ENCODE measurements around the gene DNAJC5. TPM values are rescaled to one million over a fixed set of nuclear protein-coding genes. Genes with fewer than 3 reads are reported as not detected.

The DNAJC5 gene
- total and polyA plus RNA-seq, 2 donors (not counting 1 experiment from before 2014, with no cell fraction given) = 12.2 to 33.3 TPM

- Mint-ChIP-seq H3K4me1 (peaks cover 48% of the 10 kb centered on the region), H3K9me3 (ENCODE audit: insufficient read depth) (no peaks in the 10 kb centered on the region), H3K4me3 (no peak within 1 kb of the TSS), H3K27me3 (no peaks in the 10 kb centered on the region), H3K27ac (no peak within 1 kb of the TSS)
- intact Hi-C loops (cut with micrococcal nuclease) = no loop called here
- ChIA-PET CTCF (interaction anchor here (0.6 to 0.9 kb wide), 2 partner anchors 95 to 112 kb away, joined by 3 read pairs; no protein-coding TSS in a partner anchor), POLR2A (no interaction called here)
- no peak for DNase-seq
- TF ChIP-seq CTCF (IDR thresholded peaks at IDR 0.05) = no peak
- no peak for TF ChIP-seq EZH2 (IDR thresholded peaks at IDR 0.05; ENCODE audit: borderline replicate concordance, insufficient read depth, low read depth, low read length, poor library complexity, severe bottlenecking)
- no peaks in the 10 kb centered on the region for H3K9me3 ChIP-seq (ENCODE audit: control extremely low read depth in 1 of 3, control insufficient read depth in 2 of 3, insufficient read depth in 1 of 3, low read length in 2 of 3)
- H3K4me2 ChIP-seq (replicated peaks; ENCODE audit: low read depth, low read length, poor library complexity, severe bottlenecking) = no peak within 1 kb of the TSS
- H4K20me1 ChIP-seq (ENCODE audit: control insufficient read depth, insufficient read depth, low read length, poor library complexity, severe bottlenecking) = no peaks in the 10 kb centered on the region
- no peaks in the 10 kb centered on the region for H3K27me3 ChIP-seq (replicated peaks in 1 of 4; ENCODE audit: control extremely low read depth in 1 of 4, control insufficient read depth in 3 of 4, insufficient read depth in 4 of 4, low read length in 3 of 4)
- H3K27ac ChIP-seq (ENCODE audit: low read length in 2 of 2) = no peak within 1 kb of the TSS
- H3K4me1 ChIP-seq (ENCODE audit: control insufficient read depth in 2 of 2, insufficient read depth in 2 of 2, low read length in 2 of 2) = peaks cover 33 to 43% of the 10 kb centered on the region in 2 donors
- H3K9ac ChIP-seq (ENCODE audit: low read length) = no peak within 1 kb of the TSS
- peaks cover 19% of the 10 kb centered on the region for H3K79me2 ChIP-seq (ENCODE audit: control insufficient read depth, insufficient read depth, low read length)
- H3K4me3 ChIP-seq (ENCODE audit: control extremely low read depth in 1 of 5, extremely low read depth in 1 of 5, insufficient read depth in 1 of 5, low read depth in 2 of 5, low read length in 4 of 5) = no peak within 1 kb of the TSS
- H3K36me3 ChIP-seq (replicated peaks in 1 of 2; ENCODE audit: control extremely low read depth in 1 of 2, control insufficient read depth in 1 of 2, extremely low read depth in 1 of 2, insufficient read depth in 2 of 2, low read length in 1 of 2) = peaks cover 0 to 4% of the 10 kb centered on the region in 2 experiments
- WGBS (ENCODE audit: insufficient coverage) = 96% methylated on average over 59 of the region's 59 CpGs
- H2AFZ ChIP-seq (ENCODE audit: insufficient read depth, low read depth, low read length, poor library complexity, severe bottlenecking) = no peak within 1 kb of the TSS
- no peak for ATAC-seq (ENCODE audit: low read depth)
Observed at GRCh38 chr20:63861365-63861934, 33.5 kb upstream of the DNAJC5 start, which contains the start of gene ABHD16B. Gene ABHD16B, plus strand, starts transcription at chr20:63861498. Its CDS starts 43 bp downstream, at chr20:63861541.

Measured in B cell (primary cell).